Activated B cell treated with CpG ODN at 0.5 μM for 24 hours (primary cell): ENCODE results near the gene HJV. TPM values are rescaled to one million over a fixed set of nuclear protein-coding genes. Genes with fewer than 3 reads are reported as not detected.

Source experiments
- ATAC-seq: fragments of 200-7000 bp; cut with Tn5 transposase; one replicate; pipeline ENCODE4 v1.10.0; 2021; ENCODE audit warnings: low read depth, mild to moderate bottlenecking, moderate library complexity
- CTCF ChIA-PET: fragments of 350-600 bp; sonication (Branson Sonifier 250); formaldehyde crosslinking; loops from one replicate; lab custom pipeline; 2021; ENCODE audit warnings: antibody characterized with exemption; lab: Charles Lee
- POLR2A ChIA-PET: fragments of 350-600 bp; sonication (Branson Sonifier 250); formaldehyde crosslinking; loops from one replicate; lab custom pipeline; 2021; ENCODE audit warnings: antibody characterized with exemption; lab: Charles Lee
- DNase-seq: peaks from one replicate; pipeline ENCODE4 v3.0.0; 2022
- H3K27ac Mint-ChIP-seq: one replicate; pipeline ENCODE4 v1.8.0; 2020; ENCODE audit warnings: mixed read lengths
- H3K27me3 Mint-ChIP-seq: one replicate; pipeline ENCODE4 v1.8.0; 2021; ENCODE audit warnings: mixed read lengths
- H3K36me3 Mint-ChIP-seq: one replicate; pipeline ENCODE4 v1.8.0; 2021; ENCODE audit warnings: low read depth, mixed read lengths
- H3K4me1 Mint-ChIP-seq: one replicate; pipeline ENCODE4 v1.8.0; 2021; ENCODE audit warnings: mixed read lengths
- H3K4me3 Mint-ChIP-seq: one replicate; pipeline ENCODE4 v1.8.0; 2020; ENCODE audit warnings: mild to moderate bottlenecking, mixed read lengths
- H3K9me3 Mint-ChIP-seq: one replicate; pipeline ENCODE4 v1.8.0; 2020; ENCODE audit warnings: mixed read lengths
- intact Hi-C: fragments of 100-400 bp; cut with micrococcal nuclease; formaldehyde crosslinking; loops from one replicate; pipeline ENCODE4 v1.15.1; 2024
- total RNA-seq: library from RNA; stranded (reverse); gene quantifications from 2 replicates; pipeline ENCODE4 v1.2.3, GENCODE V29; 2022
- TF ChIP-seq, protein P1 (sequence below): fragments of 200-600 bp; IDR thresholded peaks from one replicate; pipeline ENCODE4 v1.8.0; 2022; ENCODE audit warnings: antibody characterized with exemption, mild to moderate bottlenecking

HJV gene
- total RNA-seq, 1 donor from 2014 or later, result not detected

DNA sequence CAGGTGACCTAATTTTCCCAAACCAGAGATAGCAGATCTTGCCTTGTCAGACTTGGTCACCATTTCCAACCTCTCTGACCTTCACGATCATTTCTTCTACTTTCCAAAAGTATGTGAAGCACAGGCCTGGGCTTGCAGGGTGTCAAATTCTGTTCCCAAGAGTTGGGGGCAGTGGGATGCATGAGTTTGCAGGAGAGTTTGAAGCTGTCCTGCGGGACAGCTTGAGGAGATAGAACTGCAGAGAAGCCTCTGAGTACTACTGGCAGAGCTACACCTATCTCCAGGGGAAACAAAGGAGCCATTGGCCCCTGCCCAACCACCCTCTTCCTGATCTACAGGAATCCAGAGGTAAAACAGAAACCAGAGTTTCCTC, 36.4 kb downstream of the HJV start:
- H3K27me3 Mint-ChIP-seq, result no peaks in the 10 kb centered on the region
- ChIA-PET POLR2A (interaction anchor here (0.6 to 13.5 kb wide), 5 partner anchors 8 to 126 kb away, joined by 3 to 579 read pairs (median 3); partner anchors contain the start of genes PIAS3, RBM8A and TXNIP), CTCF (interaction anchor here (0.6 kb wide), 1 partner anchor 21 kb away, joined by 3 read pairs; no protein-coding TSS in a partner anchor)
- no peaks in the 10 kb centered on the region for H3K9me3 Mint-ChIP-seq
- peaks cover 38% of the 10 kb centered on the region for H3K4me1 Mint-ChIP-seq
- ATAC-seq (no peak), DNase-seq (no peak)
- H3K27ac Mint-ChIP-seq, result peak overlapping the region; percentile 88
- peak overlapping the region; percentile 28 for H3K4me3 Mint-ChIP-seq
- intact Hi-C loops, result no loop called here
- TF ChIP-seq, protein P1, sequence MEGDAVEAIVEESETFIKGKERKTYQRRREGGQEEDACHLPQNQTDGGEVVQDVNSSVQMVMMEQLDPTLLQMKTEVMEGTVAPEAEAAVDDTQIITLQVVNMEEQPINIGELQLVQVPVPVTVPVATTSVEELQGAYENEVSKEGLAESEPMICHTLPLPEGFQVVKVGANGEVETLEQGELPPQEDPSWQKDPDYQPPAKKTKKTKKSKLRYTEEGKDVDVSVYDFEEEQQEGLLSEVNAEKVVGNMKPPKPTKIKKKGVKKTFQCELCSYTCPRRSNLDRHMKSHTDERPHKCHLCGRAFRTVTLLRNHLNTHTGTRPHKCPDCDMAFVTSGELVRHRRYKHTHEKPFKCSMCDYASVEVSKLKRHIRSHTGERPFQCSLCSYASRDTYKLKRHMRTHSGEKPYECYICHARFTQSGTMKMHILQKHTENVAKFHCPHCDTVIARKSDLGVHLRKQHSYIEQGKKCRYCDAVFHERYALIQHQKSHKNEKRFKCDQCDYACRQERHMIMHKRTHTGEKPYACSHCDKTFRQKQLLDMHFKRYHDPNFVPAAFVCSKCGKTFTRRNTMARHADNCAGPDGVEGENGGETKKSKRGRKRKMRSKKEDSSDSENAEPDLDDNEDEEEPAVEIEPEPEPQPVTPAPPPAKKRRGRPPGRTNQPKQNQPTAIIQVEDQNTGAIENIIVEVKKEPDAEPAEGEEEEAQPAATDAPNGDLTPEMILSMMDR, result no peak
- no peaks in the 10 kb centered on the region for H3K36me3 Mint-ChIP-seq

DNA sequence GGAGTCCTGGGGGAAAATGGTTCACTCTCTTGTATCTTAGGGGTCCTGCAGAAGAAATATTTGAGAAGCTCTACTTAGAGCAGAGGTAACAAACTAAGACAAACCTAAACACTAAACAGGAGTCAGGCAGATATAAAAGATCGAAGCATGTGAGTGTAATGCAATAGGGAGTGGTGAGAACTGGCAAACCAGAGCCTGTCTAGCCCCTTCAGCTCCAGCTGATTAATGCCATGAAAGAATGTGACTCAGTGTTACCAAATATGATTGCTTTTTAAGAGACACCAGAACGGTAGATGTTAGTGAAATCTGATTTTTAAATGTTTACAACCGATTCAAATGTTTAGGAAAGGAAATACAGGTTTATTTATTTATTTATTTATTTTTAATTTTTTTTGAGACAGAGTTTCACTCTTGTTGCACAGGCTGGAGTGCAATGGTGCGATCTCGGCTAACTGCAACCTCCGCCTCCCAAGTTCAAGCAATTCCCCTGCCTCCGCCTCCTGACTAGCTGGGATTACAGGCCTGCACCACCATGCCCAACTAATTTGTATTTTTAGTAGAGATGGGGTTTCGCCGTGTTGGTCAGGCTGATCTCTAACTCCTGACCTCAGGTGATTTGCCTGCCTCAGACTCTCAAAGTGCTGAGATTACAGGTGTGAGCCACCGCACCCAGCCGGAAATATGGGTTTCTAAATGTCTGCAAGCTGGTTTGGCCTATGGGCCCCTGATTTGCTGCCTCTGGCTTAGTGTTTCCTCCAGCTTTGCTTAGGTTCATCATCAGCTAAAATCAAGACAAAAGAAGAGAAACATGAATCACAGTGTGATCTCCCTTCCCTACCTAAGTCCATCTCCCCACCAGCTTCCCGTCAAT, 37.3 kb downstream of the HJV start:
- no peaks in the 10 kb centered on the region for H3K27me3 Mint-ChIP-seq
- TF ChIP-seq, protein P1, result no peak

DNA sequence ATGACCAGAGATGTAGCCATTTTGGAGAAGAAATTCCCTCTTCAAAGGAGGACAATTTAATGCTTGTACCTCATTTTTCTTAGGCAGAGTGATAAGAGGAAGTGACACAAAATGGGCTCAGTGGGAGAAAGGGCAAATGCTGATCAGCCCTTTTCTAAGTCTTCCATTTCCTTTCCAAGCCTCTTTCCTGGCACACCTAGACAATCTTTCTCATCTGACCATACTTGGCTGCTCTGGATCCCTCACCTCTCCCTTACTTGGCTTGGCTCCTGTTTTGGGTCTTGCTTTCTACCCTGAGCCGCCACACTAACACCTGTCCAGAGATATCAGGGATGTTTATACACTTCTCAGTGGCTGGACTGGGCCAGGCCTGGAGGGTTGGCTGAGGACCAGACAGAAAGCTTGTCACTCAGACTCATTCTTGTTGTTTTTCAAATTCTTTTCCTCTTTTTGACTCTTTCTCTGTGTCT, 38.3 kb downstream of the HJV start:
- POLR2A ChIA-PET, result interaction anchor here (1.6 to 13.5 kb wide), 4 partner anchors 10 to 56 kb away, joined by 4 to 579 read pairs (median 6); partner anchors contain the start of genes LIX1L, RBM8A and TXNIP
- no peak overlapping the region for H3K27ac Mint-ChIP-seq
- H3K4me3 Mint-ChIP-seq, result no peak overlapping the region
- peaks cover 28% of the 10 kb centered on the region for H3K4me1 Mint-ChIP-seq
- TF ChIP-seq, protein P1, result no peak
- ATAC-seq, result no peak
- CTCF ChIA-PET, result interaction anchor here (0.9 kb wide), 1 partner anchor 14 kb away, joined by 3 read pairs; no protein-coding TSS in a partner anchor
- intact Hi-C loops, result no loop called here
- DNase-seq, result no peak
- no peaks in the 10 kb centered on the region for H3K36me3 Mint-ChIP-seq
- H3K27me3 Mint-ChIP-seq, result no peaks in the 10 kb centered on the region
- no peaks in the 10 kb centered on the region for H3K9me3 Mint-ChIP-seq

More for the DNA sequence above, 37.3 kb downstream of the HJV start:
- intact Hi-C loops, result no loop called here
- H3K9me3 Mint-ChIP-seq, result no peaks in the 10 kb centered on the region
- no peak for ATAC-seq
- H3K27ac Mint-ChIP-seq, result peak overlapping the region; percentile 88
- CTCF ChIA-PET, result interaction anchor here (0.9 kb wide), 1 partner anchor 13 kb away, joined by 3 read pairs; no protein-coding TSS in a partner anchor
- no peak overlapping the region for H3K4me3 Mint-ChIP-seq
- no peak for DNase-seq
- no peaks in the 10 kb centered on the region for H3K36me3 Mint-ChIP-seq
- peaks cover 36% of the 10 kb centered on the region for H3K4me1 Mint-ChIP-seq
- POLR2A ChIA-PET, result interaction anchor here (0.6 to 13.5 kb wide), 6 partner anchors 9 to 160 kb away, joined by 3 to 579 read pairs (median 3); partner anchors contain the start of genes PIAS3, RBM8A and TXNIP

DNA sequence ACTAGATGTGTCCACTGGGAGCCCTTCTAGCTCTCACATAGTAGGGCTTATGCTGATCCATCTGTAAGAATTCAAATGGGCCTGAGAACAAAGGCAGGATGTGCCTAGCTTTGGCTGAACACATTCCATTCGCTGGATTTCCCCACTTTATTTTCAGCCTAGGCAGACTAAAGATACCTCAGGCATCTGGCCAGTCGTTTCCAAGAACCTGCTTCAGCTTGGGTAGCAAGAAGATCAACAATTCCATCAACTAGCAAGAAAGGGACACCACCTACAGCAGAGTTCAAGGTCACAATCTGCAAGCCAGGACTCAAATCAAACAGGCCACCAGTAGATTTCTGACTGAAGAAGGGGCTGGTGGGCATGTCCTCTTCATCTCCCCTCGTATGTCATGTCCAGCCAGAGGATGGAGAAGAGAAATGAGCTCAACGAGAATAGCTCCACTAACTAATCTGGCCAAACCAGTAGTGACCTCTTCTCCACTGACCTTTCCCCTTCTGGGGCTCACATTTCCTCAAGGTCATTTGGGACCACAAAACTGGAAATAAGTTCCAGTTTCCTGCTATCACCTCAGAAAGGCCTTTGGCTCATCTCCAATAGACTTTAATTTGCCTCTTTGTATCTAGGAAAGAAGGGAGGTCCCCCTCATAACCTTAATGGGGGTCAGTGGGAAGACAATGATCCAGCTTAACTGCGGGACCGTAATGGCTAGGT, 39.4 kb downstream of the HJV start:
- Mint-ChIP-seq H3K36me3 (no peaks in the 10 kb centered on the region), H3K27ac (no peak overlapping the region), H3K4me1 (peaks cover 20% of the 10 kb centered on the region), H3K9me3 (no peaks in the 10 kb centered on the region), H3K4me3 (no peak overlapping the region), H3K27me3 (no peaks in the 10 kb centered on the region)
- CTCF ChIA-PET, result interaction anchor here (0.6 to 7.6 kb wide), 3 partner anchors 8 to 53 kb away, joined by 3 to 247 read pairs (median 3); no protein-coding TSS in a partner anchor
- DNase-seq (no peak), ATAC-seq (no peak)
- POLR2A ChIA-PET, result interaction anchor here (0.6 to 13.5 kb wide), 6 partner anchors 11 to 54 kb away, joined by 4 to 579 read pairs (median 6); partner anchors contain the start of genes LIX1L and TXNIP
- intact Hi-C loops, result no loop called here
- TF ChIP-seq, protein P1, result no peak
